Measurements from ENCODE around the gene KCTD6.

KCTD6 gene

GRCh38 chr3:58487140-58487886 is 4.6 kb upstream of the KCTD6 start:
- no peak for DNase-seq

GRCh38 chr3:58488967-58489366 is 2.9 kb upstream of the KCTD6 start:
- DNase-seq: no peak

DNA sequence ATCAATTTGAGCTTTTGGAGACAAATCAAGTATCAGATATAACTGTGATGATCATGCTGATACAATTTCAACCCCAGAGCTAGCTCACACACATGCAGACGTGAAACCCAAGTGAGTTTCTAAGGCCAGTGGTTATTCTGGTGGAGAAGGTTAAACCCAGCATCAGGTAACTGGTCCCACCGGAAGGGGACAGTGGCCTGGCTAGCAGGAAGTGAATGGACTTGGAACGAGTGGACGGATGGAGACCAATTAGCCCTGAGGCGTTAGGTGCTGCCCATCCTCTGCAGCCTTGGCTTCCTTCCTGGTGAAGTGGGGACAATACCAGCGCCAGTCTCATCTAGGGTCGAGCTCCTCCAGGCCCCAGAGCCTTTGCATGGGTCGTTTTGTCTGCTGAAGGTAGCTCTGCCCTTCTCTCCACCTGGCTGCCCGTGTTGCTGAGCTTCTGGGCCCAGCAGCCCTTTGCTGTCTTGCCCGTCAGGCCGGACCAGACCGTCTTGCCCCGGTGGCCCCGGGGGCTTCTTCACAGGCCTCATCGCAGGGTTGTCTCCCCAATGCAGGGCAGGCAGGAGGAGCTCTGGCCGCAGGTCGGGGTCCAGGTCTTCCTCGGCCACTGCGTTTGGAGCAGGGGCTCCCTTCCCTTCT is 915 bp upstream of the KCTD6 start:
- no peak for DNase-seq

- no peak for DNase-seq
Observed at GRCh38 chr3:58492494-58492905, 604 bp downstream of the KCTD6 start.

GRCh38 chr3:58494107-58494506 is 2.2 kb downstream of the KCTD6 start:
- DNase-seq: no peak

GRCh38 chr3:58495101-58495500 is 3.2 kb downstream of the KCTD6 start:
- DNase-seq: no peak

- no peak for DNase-seq
Observed at GRCh38 chr3:58496206-58496857, 4.4 kb downstream of the KCTD6 start.

- DNase-seq: no peak
Observed at GRCh38 chr3:58497097-58497496, 5.2 kb downstream of the KCTD6 start.

DNA sequence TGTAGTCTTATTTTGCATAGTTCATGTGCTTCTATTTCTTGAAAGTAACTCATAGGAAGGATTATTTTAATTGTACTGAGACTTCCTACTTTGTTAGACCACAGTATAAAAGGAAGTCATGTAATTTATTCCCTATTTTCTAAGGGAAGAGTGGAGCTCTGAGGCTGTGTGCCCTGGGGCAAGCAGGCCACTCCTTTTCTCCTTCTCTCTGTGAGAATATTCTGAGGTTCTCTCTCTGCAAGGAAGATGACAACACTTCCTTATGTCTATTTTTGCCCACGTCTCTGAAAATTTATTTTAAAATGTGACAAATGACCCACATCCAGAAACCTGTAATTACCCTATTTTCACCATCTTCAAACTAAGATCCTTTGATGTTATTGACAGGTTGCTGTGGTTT is 11.0 kb downstream of the KCTD6 start:
- no peak for DNase-seq

DNA sequence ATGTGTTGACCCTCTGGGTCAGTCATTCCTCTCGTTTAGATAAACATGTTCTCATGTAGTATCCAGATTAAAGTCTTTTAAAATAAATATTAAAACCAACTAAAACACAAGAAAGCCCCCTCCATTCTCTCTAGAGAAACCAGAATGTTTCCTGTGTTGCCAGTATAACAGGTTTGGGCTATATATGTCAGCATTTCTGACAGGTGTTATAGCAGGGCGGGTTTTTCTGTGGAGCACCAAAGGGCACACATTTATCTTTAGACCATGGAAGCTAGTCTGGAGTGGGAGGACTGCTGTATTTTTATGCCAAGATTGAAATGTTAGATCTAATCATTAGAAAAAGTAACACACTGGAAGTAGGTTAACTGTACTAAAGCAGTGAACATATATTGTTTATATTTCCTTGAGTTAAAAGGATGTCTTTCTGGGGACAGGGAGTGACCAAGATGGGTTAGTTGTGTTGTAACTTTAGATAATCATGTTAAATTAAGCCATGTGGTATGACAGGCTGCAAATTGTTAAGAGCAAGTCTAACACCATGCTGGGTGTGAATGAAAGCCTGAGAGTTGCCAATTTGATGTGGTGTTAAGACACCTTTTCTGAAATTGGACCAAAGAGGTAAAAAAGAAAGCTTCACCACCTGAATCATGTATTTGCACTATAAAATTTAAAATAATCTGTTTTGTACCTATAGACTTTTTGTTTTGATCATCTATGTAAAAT is 15.6 kb downstream of the KCTD6 start:
- no peak for DNase-seq

DNA sequence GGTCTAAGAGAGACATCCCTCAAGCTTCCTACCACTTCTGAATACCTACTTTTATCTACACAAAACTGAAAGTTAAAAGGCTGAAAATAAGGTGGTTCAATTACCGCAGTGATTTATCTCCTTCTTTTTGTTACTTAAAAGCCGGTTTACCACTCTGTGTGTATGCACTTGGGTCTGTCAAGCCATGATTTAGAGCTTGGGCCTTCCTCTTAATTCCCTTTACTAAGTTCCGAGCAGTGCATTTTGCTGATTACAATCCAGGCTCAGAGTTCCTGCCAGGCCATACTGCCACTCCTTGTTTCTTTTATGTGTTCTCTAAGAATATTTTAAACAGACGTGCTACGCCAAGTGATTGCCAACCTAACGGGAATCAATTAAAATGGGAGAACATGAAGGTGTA is 16.5 kb downstream of the KCTD6 start:
- DNase-seq: no peak

GRCh38 chr3:58514405-58514804 is 22.5 kb downstream of the KCTD6 start:
- DNase-seq: no peak

- no peak for DNase-seq
Observed at GRCh38 chr3:58518291-58518789, 26.4 kb downstream of the KCTD6 start.

- DNase-seq: no peak
Observed at GRCh38 chr3:58519668-58520402, 27.9 kb downstream of the KCTD6 start.

DNA sequence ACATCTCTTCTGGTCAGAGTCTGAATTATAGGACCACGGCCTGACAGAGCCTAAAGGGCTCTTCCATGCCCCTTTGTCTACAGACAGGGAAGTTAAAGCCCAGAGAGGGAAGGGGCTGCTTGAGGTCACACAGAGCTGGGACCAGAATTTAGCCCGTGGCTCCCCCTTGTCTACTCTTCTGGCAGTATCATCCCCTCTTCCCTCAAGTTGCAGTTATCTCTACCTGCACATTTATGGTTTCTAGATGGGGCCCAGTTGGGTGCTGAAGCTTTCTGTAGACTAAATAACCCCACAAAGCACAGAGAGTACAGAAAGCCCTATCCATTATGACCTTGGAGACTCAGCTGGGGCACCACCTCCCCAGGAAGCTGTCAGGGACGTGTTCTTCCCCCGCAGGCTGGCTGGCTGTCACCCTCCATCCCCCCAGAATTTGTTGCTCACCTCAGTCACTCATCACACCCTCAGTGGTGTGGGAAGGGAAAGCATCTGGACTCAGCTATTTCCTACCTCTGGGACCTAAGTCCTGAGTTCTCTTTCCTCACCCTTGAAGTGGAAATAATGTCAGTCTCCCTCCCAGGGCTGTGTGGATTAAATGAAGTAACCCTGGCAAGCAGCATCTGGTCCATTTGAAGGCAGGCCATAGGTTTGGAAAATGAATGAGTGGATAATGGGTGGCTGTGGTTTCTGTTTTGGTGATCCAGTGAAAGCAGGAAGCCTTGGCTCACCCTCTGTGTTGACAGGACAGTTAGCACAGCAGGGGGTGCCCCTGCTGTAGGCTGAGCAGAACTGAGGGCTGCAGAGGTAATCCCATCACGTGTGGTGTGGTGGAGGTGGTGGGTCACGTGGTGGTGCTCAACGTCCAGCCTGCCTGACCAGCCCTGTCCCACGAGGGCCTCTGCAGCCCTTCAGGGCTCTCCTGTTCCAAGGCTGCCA is 28.8 kb downstream of the KCTD6 start:
- no peak for DNase-seq

DNA sequence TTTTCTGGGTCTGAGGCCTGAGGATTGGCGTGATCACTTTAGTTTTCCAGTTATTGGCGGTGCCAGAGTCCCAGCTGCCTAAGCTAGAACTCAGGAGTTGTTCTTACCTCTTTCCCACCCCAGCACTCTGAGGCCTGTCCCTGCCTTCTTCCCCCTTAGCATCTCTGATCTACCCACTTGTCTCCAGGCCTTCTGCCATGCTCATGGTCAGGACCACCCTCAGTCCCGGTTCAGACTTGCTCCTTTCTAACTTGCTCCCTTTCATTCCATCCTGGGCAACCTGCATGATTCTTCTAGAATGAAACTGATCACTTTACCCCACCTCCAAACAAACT is 29.4 kb downstream of the KCTD6 start:
- DNase-seq: no peak

DNA sequence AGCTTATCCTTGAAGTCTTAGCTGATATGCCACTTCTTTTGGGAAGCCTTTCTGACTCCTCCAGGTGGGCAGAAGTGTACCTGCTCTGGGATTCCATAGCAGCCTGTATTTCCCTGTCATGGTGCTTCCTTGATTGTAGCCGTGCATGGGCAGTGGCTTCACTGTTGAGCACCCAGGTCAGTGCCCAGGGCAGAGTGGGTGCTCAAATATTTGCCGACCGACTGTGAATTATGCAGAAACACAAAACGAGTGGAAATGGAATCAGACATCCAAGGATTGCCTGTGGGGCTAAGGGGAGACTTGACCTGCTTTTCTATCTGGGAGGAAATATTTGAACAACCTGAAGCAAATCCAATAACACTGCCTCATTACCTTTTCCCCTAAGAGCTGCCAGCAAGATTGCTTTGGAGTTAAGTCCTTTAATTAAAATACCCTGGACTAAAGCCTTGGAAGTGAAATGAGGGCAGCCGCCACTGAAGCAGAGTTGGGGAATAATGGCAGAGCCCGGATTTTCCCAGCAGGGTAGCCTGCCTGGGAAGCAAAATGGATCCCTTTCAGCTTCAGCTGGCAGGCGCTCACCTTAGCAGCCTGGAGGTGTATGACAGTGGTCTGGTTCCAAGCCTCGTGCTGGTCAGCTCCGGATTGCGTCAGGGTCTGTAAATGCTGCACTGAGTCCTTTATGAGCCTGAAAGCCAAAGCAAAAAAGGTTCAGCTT is 30.2 kb downstream of the KCTD6 start:
- no peak for DNase-seq

- DNase-seq: no peak
Observed at GRCh38 chr3:58522759-58523425, 31.0 kb downstream of the KCTD6 start.

DNA sequence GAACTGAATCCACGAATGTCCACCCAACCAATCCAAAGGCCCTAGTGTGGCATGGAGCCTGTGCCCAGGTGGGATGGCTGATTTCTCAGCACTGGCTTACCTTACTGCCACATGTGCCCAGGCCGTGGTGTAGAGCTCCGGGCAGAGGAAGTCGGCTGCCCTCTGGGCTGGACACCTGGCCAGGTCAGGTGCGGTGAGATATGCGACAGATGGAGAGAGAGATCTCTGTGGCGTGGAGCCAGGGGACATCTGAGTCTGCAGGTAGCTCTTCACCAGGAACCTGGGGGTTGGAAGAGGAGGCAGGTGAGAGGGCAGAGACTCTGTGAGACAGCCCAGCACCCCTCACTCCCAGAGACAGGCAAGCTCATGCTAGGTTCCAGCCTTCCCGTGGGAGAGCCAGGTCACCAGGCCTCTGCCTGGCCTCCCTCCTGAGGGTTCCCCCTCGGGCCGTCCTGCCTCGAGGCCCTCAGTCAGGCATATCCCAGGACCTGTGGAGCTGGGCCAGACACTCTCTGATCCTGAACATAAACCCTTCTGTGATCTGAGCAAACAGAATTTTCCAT is 32.5 kb downstream of the KCTD6 start:
- no peak for DNase-seq

DNA sequence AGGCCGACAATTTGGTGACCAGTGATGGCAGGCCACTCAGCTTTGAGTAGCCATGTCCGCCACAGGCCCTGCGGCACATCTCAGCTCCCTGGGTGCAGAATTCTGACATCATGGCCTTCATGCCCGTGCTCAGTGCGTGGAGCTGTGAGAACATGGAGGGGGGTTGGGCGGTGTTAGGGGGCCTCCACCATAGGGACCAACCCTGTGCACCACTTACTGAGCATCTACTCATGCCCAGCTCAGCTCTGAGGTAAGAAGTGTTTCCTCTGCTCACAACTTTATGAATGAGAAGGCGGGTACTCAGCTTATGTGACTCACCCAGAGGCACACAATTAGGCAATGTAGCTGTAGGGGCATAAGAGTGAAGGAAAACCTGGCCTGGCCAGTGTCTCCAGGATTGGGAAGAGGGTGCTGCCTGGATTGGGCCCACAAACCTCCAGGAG is 34.6 kb downstream of the KCTD6 start:
- DNase-seq: peak; percentile 38
